Stimulated activated memory B cell treated with anti-CD40 and anti-IgM and Interleukin-4, amounts not matched to agents 10 μg/mL and 1 μg/mL and 100 μg/mL, for 72 hours (primary cell): ENCODE results near the gene ASGR1.
"Not testable (repeated sequence)": the region's sequence is repeated elsewhere in the genome, so short reads cannot be mapped to it uniquely, and the experiment has no call there.

Experiments used
- ATAC-seq: fragments of 150-1000 bp; cut with Tn5 transposase; 2 replicates; pipeline ENCODE4 v1.10.0; 2021
- H3K27ac Mint-ChIP-seq: one replicate; pipeline ENCODE4 v1.8.0; 2022; ENCODE audit warnings: mild to moderate bottlenecking, mixed read lengths
- H3K27me3 Mint-ChIP-seq: one replicate; pipeline ENCODE4 v1.8.0; 2022; ENCODE audit warnings: mixed read lengths
- H3K36me3 Mint-ChIP-seq: one replicate; pipeline ENCODE4 v1.8.0; 2022; ENCODE audit warnings: mixed read lengths
- H3K4me1 Mint-ChIP-seq: one replicate; pipeline ENCODE4 v1.8.0; 2022; ENCODE audit warnings: mixed read lengths
- H3K4me3 Mint-ChIP-seq: one replicate; pipeline ENCODE4 v1.8.0; 2022; ENCODE audit warnings: mild to moderate bottlenecking, moderate library complexity, mixed read lengths
- H3K9me3 Mint-ChIP-seq: one replicate; pipeline ENCODE4 v1.8.0; 2022; ENCODE audit warnings: mixed read lengths

Gene ASGR1

DNA sequence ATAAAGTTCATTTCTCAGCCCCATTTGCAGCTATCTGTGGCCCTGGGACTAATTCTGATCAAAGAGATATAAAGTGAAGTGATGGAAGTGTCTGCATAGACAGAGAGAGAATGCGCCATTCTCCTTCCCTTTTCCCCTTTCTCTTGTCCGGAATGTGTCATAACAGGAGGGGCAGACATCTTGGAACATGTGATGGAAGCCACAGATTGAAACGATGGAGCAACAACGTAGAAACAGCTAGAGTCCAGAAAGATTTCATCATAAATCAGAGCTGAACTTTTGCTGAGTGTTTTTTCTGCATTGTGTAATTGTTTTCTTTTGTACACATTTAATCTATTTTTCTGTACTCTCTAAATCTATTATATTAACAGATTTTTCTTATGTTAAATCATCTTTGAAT, 11.3 kb downstream of the ASGR1 start:
- no peak for ATAC-seq
- peaks cover 3% of the 10 kb centered on the region for H3K9me3 Mint-ChIP-seq
- H3K4me1 Mint-ChIP-seq, result no peaks in the 10 kb centered on the region
- H3K27ac Mint-ChIP-seq, result no peak overlapping the region
- H3K27me3 Mint-ChIP-seq, result peaks cover 38% of the 10 kb centered on the region
- H3K4me3 Mint-ChIP-seq, result no peak overlapping the region
- H3K36me3 Mint-ChIP-seq, result no peaks in the 10 kb centered on the region

DNA sequence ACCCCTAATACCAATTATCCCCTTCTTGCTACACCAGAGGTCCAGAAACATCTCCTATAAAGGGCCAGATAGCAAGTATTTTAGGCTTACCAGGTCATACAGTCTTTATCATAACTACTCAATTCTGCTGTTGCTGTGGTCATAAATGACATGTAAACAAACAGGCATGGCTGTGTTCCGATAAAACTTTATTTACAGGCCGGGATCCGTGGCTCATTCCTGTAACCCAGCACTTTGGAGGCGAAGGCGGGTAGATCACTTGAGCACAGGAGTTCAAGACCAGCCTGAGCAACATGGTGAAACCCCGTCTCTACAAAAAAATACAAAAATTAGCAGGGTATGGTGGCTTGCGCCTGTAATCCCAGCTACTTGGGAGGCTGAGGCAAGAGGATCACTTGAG, 12.3 kb downstream of the ASGR1 start:
- H3K27me3 Mint-ChIP-seq, result peaks cover 45% of the 10 kb centered on the region
- ATAC-seq, result no peak
- H3K4me3 Mint-ChIP-seq, result no peak overlapping the region
- no peaks in the 10 kb centered on the region for H3K4me1 Mint-ChIP-seq
- H3K36me3 Mint-ChIP-seq, result no peaks in the 10 kb centered on the region
- no peak overlapping the region for H3K27ac Mint-ChIP-seq
- H3K9me3 Mint-ChIP-seq, result peaks cover 3% of the 10 kb centered on the region

DNA sequence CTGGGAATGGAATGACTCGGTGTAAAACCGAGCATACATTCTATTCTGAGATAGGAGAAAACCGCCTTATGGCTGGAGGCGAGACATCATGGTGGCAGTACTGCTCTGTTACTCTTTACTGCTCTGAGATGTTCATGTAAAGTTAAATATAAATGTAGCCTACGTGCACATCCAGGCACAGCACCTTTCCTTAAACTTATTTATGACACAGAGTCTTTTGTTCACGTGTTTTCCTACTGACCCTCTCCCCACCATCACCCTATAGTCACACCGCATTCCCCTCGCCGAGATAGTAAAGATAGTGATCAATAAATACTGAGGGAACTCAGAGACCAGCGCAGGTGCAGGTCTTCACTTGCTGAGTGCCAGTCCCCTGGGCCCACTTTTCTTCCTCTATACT, 19.6 kb downstream of the ASGR1 start:
- H3K36me3 Mint-ChIP-seq, H3K9me3 Mint-ChIP-seq: not testable (repeated sequence)
- peaks cover 65% of the 10 kb centered on the region for H3K27me3 Mint-ChIP-seq

DNA sequence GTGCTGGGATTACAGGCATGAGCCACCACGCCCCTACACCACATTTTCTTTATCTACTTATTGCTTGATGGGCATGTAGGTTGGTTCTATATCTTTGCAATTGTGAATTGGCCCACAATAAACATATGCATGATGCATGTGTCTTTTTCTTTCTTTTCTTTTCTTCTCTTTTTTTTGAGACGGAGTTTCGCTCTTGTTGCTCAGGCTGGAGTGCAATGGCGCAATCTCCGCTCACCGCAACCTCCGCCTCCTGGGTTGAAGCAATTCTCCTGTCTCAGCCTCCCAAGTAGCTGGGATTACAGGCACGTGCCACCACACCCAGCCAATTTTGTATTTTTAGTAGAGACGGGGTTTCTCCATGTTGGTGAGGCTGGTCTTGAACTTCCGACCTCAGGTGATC, 20.7 kb downstream of the ASGR1 start:
- not testable (repeated sequence) for H3K4me1 Mint-ChIP-seq, H3K4me3 Mint-ChIP-seq, H3K36me3 Mint-ChIP-seq, H3K9me3 Mint-ChIP-seq, H3K27ac Mint-ChIP-seq, ATAC-seq
- peaks cover 55% of the 10 kb centered on the region for H3K27me3 Mint-ChIP-seq

More for the DNA sequence above, 19.6 kb downstream of the ASGR1 start:
- H3K4me1 Mint-ChIP-seq, H3K27ac Mint-ChIP-seq, ATAC-seq, H3K4me3 Mint-ChIP-seq: not testable (repeated sequence)

DNA sequence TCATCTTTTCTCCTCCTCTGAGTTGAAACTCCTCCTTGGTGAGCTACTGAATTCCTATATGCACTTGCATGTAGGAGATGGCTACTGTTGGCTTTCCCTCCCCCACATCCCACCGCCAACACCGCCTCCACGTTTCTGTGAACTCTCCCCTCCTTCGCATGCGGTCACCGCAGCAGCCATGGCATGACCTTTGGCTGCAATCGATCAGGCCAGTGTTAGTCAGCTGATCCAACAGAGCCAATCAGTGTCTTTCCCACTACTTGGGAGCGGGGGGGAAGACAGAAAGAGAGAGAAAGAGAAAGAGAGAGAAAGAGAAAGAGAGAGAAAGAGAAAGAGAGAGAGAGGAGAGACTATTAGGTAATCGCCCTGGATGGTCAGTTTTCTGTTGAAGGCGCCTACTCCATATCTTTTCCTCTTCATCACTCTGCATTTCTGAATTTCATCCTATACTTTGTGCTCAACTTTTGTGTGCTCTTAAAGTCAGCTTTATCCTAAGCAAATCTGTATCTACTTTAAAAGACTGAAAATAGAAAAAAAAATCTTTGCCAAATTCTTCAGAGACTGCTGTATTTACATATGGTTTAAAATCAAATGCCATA, 22.7 kb downstream of the ASGR1 start:
- Mint-ChIP-seq H3K4me1 (no peaks in the 10 kb centered on the region), H3K27me3 (peaks cover 42% of the 10 kb centered on the region), H3K4me3 (no peak overlapping the region), H3K27ac (no peak overlapping the region), H3K9me3 (no peaks in the 10 kb centered on the region), H3K36me3 (no peaks in the 10 kb centered on the region)
- ATAC-seq, result no peak

DNA sequence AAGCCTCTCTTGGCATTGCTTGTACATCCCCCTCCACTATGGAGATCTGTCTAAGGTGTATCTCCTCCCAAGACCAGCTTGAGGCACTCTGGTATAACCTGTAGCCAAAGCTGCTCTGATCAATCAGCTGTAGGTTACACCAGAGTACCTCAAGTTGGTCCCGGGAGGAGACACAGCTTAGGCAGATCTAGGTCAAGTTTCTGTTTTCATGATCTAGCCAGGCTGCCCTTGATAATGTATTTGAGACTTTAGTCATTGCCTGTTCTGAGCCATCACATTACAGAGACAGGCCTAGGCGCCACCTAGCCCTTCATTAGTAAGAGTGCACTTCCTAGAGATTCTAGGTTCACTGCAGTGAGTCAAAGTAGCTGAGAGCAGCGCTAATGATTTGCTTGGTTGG, 31.4 kb downstream of the ASGR1 start:
- Mint-ChIP-seq H3K4me3 (no peak overlapping the region), H3K27ac (no peak overlapping the region), H3K36me3 (no peaks in the 10 kb centered on the region), H3K9me3 (no peaks in the 10 kb centered on the region), H3K27me3 (no peaks in the 10 kb centered on the region), H3K4me1 (no peaks in the 10 kb centered on the region)
- no peak for ATAC-seq

DNA sequence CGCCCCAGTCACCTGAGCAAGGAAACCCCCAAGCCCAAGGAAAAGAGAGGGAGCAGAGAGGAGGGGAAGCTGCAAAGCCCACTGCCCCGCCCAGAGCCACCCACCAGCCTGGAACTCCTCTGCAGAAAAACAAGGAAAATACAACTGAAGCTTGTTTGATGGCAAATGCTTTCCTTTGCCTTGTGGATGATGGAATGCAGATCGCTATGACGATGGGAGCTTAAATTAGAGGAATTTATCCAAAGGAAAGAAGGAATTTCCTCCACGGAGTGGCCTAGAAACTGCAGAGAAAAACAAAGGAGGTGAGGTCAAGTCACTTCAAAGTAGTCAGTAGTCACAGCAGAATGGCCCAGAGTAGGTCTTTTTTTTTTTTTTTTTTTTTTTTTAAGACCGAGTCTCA, 33.1 kb downstream of the ASGR1 start:
- Mint-ChIP-seq H3K4me1 (no peaks in the 10 kb centered on the region), H3K27ac (no peak overlapping the region), H3K9me3 (no peaks in the 10 kb centered on the region), H3K27me3 (peaks cover 14% of the 10 kb centered on the region), H3K4me3 (no peak overlapping the region), H3K36me3 (no peaks in the 10 kb centered on the region)
- ATAC-seq, result no peak

DNA sequence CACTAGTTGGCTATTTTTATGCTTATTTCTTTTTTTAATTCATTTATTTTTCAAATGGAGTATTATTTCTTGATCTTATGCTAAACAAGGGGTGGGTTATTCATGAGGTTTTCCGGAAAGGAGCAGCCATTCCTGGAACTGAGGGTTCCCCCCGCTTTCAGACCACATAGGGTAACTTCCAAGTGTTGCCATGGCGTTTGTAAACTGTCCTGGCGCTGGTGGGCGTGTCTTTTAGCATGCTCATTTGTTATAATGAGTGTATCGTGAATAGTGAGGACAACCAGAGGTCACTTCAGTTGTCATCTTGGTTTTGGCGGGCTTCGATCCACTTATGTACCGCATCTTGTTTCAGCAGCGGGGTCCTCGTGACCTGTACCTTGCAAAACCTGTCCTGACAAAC, 35.0 kb downstream of the ASGR1 start:
- H3K4me1 Mint-ChIP-seq, result no peaks in the 10 kb centered on the region
- H3K9me3 Mint-ChIP-seq, result no peaks in the 10 kb centered on the region
- H3K27ac Mint-ChIP-seq, result no peak overlapping the region
- H3K36me3 Mint-ChIP-seq, result no peaks in the 10 kb centered on the region
- H3K4me3 Mint-ChIP-seq, result no peak overlapping the region
- H3K27me3 Mint-ChIP-seq, result peaks cover 26% of the 10 kb centered on the region
- no peak for ATAC-seq

DNA sequence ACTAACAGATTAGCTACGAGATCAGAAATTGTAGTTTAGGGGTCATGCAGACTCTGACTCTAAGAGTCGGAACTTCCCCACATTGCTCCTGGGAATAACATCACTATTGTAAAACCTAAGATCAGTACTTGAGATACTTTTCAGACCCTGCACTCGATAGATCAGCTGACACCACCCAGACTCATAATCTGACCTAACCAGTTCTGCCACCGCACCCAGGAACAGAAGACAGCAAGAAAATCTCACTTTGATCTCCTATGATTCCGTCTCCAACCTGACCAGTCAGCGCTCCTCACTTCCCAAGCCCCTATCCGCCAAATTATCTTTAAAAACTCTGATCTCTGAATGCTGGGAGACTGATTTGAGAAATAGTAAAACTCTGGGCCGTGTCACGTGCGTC, 37.3 kb downstream of the ASGR1 start:
- no peak overlapping the region for H3K27ac Mint-ChIP-seq
- no peak for ATAC-seq
- no peaks in the 10 kb centered on the region for H3K36me3 Mint-ChIP-seq
- H3K4me3 Mint-ChIP-seq, result no peak overlapping the region
- H3K4me1 Mint-ChIP-seq, result no peaks in the 10 kb centered on the region
- H3K9me3 Mint-ChIP-seq, result no peaks in the 10 kb centered on the region
- peaks cover 41% of the 10 kb centered on the region for H3K27me3 Mint-ChIP-seq

DNA sequence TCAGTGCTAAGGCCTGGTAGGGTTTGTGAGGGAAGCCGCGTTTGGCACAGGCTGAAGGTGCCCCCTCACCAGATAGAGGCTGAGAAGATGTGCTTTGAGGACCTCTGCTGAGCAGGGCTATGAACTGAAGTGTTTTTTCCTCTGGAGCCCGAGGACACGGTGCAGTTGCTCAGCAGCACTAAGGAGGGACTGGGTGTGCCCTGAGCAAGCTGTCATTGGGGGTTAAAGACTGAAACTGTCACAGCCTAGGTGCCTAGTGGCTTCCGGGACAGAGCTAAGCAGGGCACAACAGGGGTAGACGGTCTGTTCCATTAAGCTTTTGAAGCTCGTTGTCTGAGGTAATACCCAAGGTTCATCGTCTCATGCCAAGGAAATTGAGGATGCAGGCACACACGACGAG, 39.8 kb downstream of the ASGR1 start:
- Mint-ChIP-seq H3K27me3 (peaks cover 42% of the 10 kb centered on the region), H3K4me3 (no peak overlapping the region), H3K36me3 (no peaks in the 10 kb centered on the region), H3K9me3 (no peaks in the 10 kb centered on the region), H3K27ac (no peak overlapping the region), H3K4me1 (no peaks in the 10 kb centered on the region)
- ATAC-seq, result no peak

DNA sequence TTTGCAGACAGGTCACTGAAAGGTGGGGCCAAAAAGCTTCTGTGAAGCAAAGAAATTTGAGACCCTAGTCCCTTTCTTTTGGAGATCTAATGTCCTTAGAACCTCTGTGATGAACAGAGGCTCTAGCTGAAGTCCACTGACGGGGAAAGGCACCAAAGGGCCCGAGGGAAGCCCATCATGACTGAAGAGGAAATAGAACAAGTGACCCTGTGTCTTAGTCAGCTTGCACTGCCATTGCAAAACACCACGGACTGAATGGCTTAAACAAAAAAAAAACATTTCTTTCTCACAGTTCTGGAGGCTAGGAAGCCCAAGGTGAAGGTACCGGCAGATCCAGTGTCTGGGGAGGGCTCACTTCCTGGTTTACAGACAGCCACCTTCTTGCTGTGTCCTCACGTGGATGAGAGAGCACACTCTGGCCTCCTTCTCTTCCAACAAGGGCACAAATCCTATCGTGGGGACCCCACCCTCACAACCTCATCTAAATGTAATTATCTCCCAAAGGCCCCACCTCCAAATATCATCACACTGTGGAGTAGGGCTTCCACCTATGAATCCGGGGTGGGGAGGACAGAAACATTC, 40.3 kb downstream of the ASGR1 start:
- Mint-ChIP-seq H3K27ac (no peak overlapping the region), H3K9me3 (no peaks in the 10 kb centered on the region), H3K4me3 (no peak overlapping the region), H3K36me3 (no peaks in the 10 kb centered on the region), H3K27me3 (peaks cover 42% of the 10 kb centered on the region), H3K4me1 (no peaks in the 10 kb centered on the region)
- no peak for ATAC-seq

DNA sequence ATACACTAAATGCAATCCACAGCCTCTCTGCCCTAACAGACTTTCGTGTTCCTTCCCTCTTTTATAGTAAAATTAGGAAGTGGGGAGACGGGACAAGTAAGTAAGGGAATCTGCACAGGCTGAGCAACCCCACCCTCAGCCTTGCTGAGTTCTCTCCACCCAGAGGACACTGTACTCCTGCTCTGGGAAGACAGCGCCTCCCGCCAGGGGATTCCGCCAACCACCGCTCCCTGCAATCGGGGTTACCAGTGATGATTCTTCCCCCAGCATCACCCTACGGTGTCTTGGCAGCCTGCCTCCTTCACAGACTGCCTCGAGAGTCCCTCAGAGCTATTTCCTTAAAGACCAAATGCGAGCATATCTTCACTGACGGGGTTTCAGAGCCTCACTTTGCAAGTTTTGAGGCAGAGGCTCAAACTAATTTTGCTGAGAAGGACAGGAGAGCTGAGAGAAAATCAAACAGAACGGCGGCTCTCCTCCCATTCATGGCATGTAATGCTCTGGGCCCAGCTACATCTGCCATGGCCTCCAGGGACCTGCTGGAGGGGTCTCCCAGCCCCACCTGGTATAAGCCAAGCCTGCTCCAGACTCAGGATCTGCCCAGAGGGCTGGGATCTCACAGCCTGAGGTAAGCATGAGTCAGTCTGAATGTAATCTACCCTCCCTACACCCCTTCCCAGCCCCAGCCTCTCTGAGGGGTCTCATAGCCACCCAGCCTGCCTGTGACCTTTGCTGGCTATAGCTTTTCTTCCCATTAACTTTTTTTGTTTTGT, 41.8 kb downstream of the ASGR1 start:
- H3K36me3 Mint-ChIP-seq, result no peaks in the 10 kb centered on the region
- H3K27ac Mint-ChIP-seq, result no peak overlapping the region
- H3K27me3 Mint-ChIP-seq, result peaks cover 40% of the 10 kb centered on the region
- H3K9me3 Mint-ChIP-seq, result no peaks in the 10 kb centered on the region
- H3K4me3 Mint-ChIP-seq, result no peak overlapping the region
- ATAC-seq, result no peak
- H3K4me1 Mint-ChIP-seq, result peaks cover 14% of the 10 kb centered on the region

DNA sequence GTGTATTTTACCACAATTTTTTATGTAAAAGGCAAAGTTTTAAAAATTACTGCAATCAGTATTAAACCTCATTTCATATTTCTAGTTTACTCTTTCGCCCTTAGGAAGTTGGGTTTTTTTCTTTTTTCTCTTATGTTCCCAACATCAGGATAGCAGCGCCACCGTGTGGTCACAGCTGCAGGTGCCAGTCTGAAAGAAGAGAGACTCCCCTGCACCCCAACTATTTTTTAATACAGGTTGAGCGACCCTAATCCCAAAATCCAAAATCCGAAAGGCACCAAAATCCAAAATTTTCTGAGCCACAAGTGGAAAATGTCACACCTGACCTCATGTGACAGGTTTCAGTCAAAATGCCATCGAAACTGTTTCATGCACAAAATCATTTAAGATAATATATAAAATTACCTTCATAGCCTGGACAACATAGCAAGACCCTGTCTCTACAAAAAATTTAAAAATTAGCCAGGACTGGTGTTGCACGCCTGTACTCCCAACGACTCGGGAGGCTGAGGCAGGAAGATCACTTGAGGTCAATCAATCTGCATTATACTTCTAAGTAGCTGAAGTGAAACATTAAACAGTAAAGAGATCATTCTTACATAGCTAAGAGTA, 42.8 kb downstream of the ASGR1 start:
- Mint-ChIP-seq H3K4me1 (peaks cover 24% of the 10 kb centered on the region), H3K27ac (no peak overlapping the region), H3K4me3 (no peak overlapping the region), H3K9me3 (no peaks in the 10 kb centered on the region), H3K36me3 (no peaks in the 10 kb centered on the region), H3K27me3 (peaks cover 35% of the 10 kb centered on the region)
- ATAC-seq, result no peak

DNA sequence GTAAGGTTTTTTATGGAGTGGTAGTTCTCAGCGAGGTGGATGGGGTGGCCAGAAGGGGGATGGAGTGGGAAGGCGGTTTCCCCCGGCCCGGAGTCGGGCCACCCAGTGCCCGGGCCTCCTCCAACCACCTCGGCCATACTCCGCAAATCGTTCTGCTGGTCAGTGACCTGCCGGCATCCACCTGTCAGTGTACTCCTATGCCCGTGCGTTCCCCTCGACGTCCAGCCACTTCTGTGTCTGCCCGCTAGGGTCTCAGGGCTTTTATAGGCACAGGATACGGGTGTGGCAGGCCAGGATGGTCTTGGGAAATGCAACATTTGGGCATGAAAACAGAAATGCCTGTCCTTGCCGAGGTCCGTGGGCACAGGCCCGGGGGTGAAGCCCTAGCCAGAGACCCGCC, 45.3 kb downstream of the ASGR1 start:
- H3K9me3 Mint-ChIP-seq, result no peaks in the 10 kb centered on the region
- no peak for ATAC-seq
- H3K4me1 Mint-ChIP-seq, result peaks cover 39% of the 10 kb centered on the region
- H3K36me3 Mint-ChIP-seq, result no peaks in the 10 kb centered on the region
- peak overlapping the region; percentile 66 for H3K27ac Mint-ChIP-seq
- H3K27me3 Mint-ChIP-seq, result peaks cover 24% of the 10 kb centered on the region
- H3K4me3 Mint-ChIP-seq, result no peak overlapping the region

DNA sequence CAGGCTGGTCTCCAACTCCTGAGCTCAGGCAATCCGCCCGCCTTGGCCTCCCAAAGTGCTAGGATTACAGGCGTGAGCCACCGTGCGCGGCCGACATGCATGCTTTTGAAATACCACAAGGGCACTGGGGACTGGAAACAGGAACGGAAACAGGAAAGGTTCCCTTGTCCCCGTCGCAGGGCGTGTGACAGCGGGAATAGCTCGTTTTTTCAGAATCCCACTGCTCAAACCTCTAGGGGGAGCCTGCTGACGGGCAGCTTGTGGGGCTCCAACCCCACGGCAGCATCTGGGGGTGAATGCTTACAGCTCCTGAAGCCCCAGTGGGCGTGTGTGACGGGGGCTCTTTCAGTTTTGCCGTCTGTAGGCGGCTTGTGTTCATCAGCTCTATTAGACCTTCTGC, 45.7 kb downstream of the ASGR1 start:
- Mint-ChIP-seq H3K4me1 (peaks cover 39% of the 10 kb centered on the region), H3K27me3 (peaks cover 20% of the 10 kb centered on the region), H3K9me3 (no peaks in the 10 kb centered on the region), H3K36me3 (no peaks in the 10 kb centered on the region), H3K27ac (peak overlapping the region; percentile 66), H3K4me3 (peak overlapping the region; percentile 48)
- ATAC-seq, result peak; percentile 73
